GM12878 (cell line): ENCODE measurements around the gene AKTIP. TPM values are rescaled to one million over a fixed set of nuclear protein-coding genes. Genes with fewer than 3 reads are reported as not detected.

Source experiments
- ATAC-seq: fragments of 200-7000 bp; cut with Tn5 transposase; 3 replicates; pipeline ENCODE4 v1.9.1; 2020; ENCODE audit warnings: mild to moderate bottlenecking, moderate library complexity
- BruUV-seq: library from RNA; stranded (reverse); fragments of 400-500 nt; replicated peaks from 2 replicates; lab custom pipeline; 2021; lab: Mats Ljungman, UMichigan
- CTCF ChIA-PET: fragments of 300-600 bp; sonication (Branson Sonifier 250); formaldehyde crosslinking; extraction: SDS; loops from one replicate; lab custom pipeline; 2021; ENCODE audit warnings: inconsistent platforms; lab: Yijun Ruan, JAX
- POLR2A ChIA-PET: fragments of 350-600 bp; formaldehyde crosslinking; extraction: SDS; loops from one replicate; lab custom pipeline; 2021; ENCODE audit warnings: inconsistent platforms; lab: Charles Lee
- RAD21 ChIA-PET: fragments of 300-600 bp; sonication (Branson Sonifier 250); formaldehyde crosslinking; loops from one replicate; lab custom pipeline; 2023; ENCODE audit warnings: antibody characterized with exemption; ENCODE audit not compliant: unreplicated experiment; lab: Charles Lee
- SMC1A ChIA-PET: fragments of 300-600 bp; sonication (Branson Sonifier 250); formaldehyde crosslinking; loops from one replicate; lab custom pipeline; 2023; ENCODE audit not compliant: unreplicated experiment, uncharacterized antibody; lab: Charles Lee
- DNase-seq: peaks from one replicate; pipeline ENCODE4 v3.0.0-alpha.2; 2011; ENCODE audit warnings: low read depth, low spot score
- FAIRE-seq: peaks from 3 replicates; lab custom pipeline; 2011; peaks lifted over from hg19 to GRCh38; lab: Jason Lieb, UNC
- H2AFZ ChIP-seq: 2 replicates; pipeline ENCODE4 v1.6.0; 2011; ENCODE audit warnings: low read depth, low read length, control low read depth; ENCODE audit not compliant: control insufficient read depth
- H3K27ac ChIP-seq: 2 replicates; pipeline ENCODE4 v1.5.1; 2011; ENCODE audit warnings: control low read depth; ENCODE audit not compliant: control insufficient read depth, insufficient read depth
- H3K27me3 ChIP-seq, 2 experiments: replicated peaks in 1 of 2; 2 replicates each; pipeline versions ENCODE4 v1.6.0 to v1.6.1; 2011; ENCODE audit warnings: low read length in 1 of 2; ENCODE audit not compliant: control insufficient read depth in 2 of 2, insufficient read depth in 2 of 2
- H3K36me3 ChIP-seq, 2 experiments: 2 replicates each; pipeline ENCODE4 v1.5.1; 2011; ENCODE audit warnings: low read length in 1 of 2; ENCODE audit not compliant: control insufficient read depth in 2 of 2, insufficient read depth in 2 of 2
- H3K4me1 ChIP-seq: 2 replicates; pipeline ENCODE4 v1.6.1; 2011; ENCODE audit warnings: mild to moderate bottlenecking, low read length, moderate library complexity, mixed read lengths; ENCODE audit not compliant: control insufficient read depth, insufficient read depth
- H3K4me2 ChIP-seq: 2 replicates; pipeline ENCODE4 v1.6.0; 2011; ENCODE audit warnings: control low read depth; ENCODE audit not compliant: control insufficient read depth, insufficient read depth
- H3K4me3 ChIP-seq: fragments of 200-600 bp; sonication (generic); 2 replicates; pipeline ENCODE4 v1.5.1; 2016
- H3K79me2 ChIP-seq: 2 replicates; pipeline ENCODE4 v1.6.0; 2011; ENCODE audit warnings: low read length; ENCODE audit not compliant: control insufficient read depth, insufficient read depth
- H3K9ac ChIP-seq: 2 replicates; pipeline ENCODE4 v1.8.0; 2011; ENCODE audit warnings: low read length, control low read depth, mixed read lengths; ENCODE audit not compliant: control insufficient read depth, insufficient read depth
- H3K9me3 ChIP-seq: replicated peaks from 3 replicates; pipeline ENCODE4 v1.5.1; 2011; ENCODE audit warnings: mild to moderate bottlenecking, low read length; ENCODE audit not compliant: control insufficient read depth, insufficient read depth
- H4K20me1 ChIP-seq: 2 replicates; pipeline ENCODE4 v1.6.0; 2011; ENCODE audit not compliant: control insufficient read depth, insufficient read depth
- BCL11A ChIP-seq: IDR thresholded peaks from 2 replicates; pipeline ENCODE4 v1.6.1; 2011; ENCODE audit warnings: low read depth, low read length
- EP300 ChIP-seq, 2 experiments: fragments of 150-350 bp in 1 of 2; IDR thresholded peaks; 2 replicates each; pipeline ENCODE4 v1.6.1; 2011 to 2012; ENCODE audit warnings: low read depth in 2 of 2, low read length in 2 of 2, borderline replicate concordance in 1 of 2, improper control_type of control experiment in 1 of 2, inconsistent platforms in 1 of 2; ENCODE audit not compliant: control insufficient read depth in 1 of 2
- JUNB ChIP-seq: IDR thresholded peaks from 2 replicates; pipeline ENCODE4 v1.6.1; 2016; ENCODE audit warnings: antibody characterized with exemption, mild to moderate bottlenecking
- NR2C1 ChIP-seq: fragments of 450-650 bp; IDR thresholded peaks from 2 replicates; pipeline ENCODE4 v1.6.1; 2017; ENCODE audit warnings: antibody characterized with exemption, mild to moderate bottlenecking, moderate library complexity
- RELA ChIP-seq: fragments of 450-650 bp; IDR thresholded peaks from 2 replicates; pipeline ENCODE4 v1.8.0; 2014; ENCODE audit warnings: borderline replicate concordance; ENCODE audit not compliant: partially characterized antibody
- TARDBP ChIP-seq: IDR thresholded peaks from 2 replicates; pipeline ENCODE4 v1.6.1; 2016; ENCODE audit warnings: borderline replicate concordance
- YBX1 ChIP-seq: fragments of 450-650 bp; IDR thresholded peaks from 2 replicates; pipeline ENCODE4 v1.6.1; 2016; ENCODE audit warnings: antibody characterized with exemption
- WGBS: methylation state at CpG from one replicate; pipeline ENCODE4 v1.1.6; 2016; ENCODE audit warnings: low lambda C conversion rate; ENCODE audit not compliant: insufficient replicate concordance, insufficient coverage; ENCODE audit errors: missing lambda C conversion rate; 5-methylcytosine and 5-hydroxymethylcytosine counted together
- in situ Hi-C: fragments of 300-500 bp; cut with MboI; formaldehyde crosslinking; loops from 9 replicates; pipeline ENCODE4 v1.14.3; 2018; ENCODE audit warnings: mixed read lengths
- intact Hi-C: fragments of 100-400 bp; cut with micrococcal nuclease; formaldehyde crosslinking; loops from one replicate; pipeline ENCODE4 v1.14.2; 2022; ENCODE audit not compliant: unreplicated experiment
- polyA plus RNA-seq, 11 experiments: library from polyadenylated mRNA; depleted of rRNA in 4 of 11; unstranded in 6 of 11; stranded (reverse) in 5 of 11; fragments of >200 nt; fragmentation: Nextera tagmentation in 4 of 11; fragmentation: Illumina TruSeq in 1 of 11; extraction: Ambion mirVana in 4 of 11; extraction: Trizol in 1 of 11; gene quantifications; 1 replicate in 1 of 11; 2 replicates in 10 of 11; pipeline versions ENCODE4 v1.2.1 to v1.2.3, GENCODE V29; 2011 to 2016; ENCODE audit warnings: inconsistent platforms in 2 of 11, missing spikeins in 2 of 11, low read depth in 1 of 11
- total RNA-seq, 4 experiments: library from RNA; depleted of rRNA in 3 of 4; stranded (reverse); fragments of >200 nt in 3 of 4; fragmentation: Illumina TruSeq in 1 of 4; extraction: Trizol in 1 of 4; gene quantifications; 2 replicates each; pipeline versions ENCODE4 v1.2.1 to v1.2.3, GENCODE V29; 2013 to 2021
- TF ChIP-seq, protein P1 (sequence below): IDR thresholded peaks from 2 replicates; pipeline ENCODE4 v1.6.1; 2011; ENCODE audit warnings: borderline replicate concordance, low read depth, mild to moderate bottlenecking, moderate library complexity, low read length; ENCODE audit not compliant: insufficient read depth, poor library complexity, severe bottlenecking
- TF ChIP-seq, protein P2 (sequence below): fragments of 450-650 bp; conservative IDR thresholded peaks from 2 replicates; pipeline ENCODE4 v1.6.1; 2017; ENCODE audit warnings: mild to moderate bottlenecking, moderate library complexity

The AKTIP gene
- total and polyA plus RNA-seq, 10 of the 15 experiments (the other 5 are each of a cell fraction or from before 2014, with no cell fraction given): 11.4 to 22.9 (median 13.6) TPM

DNA sequence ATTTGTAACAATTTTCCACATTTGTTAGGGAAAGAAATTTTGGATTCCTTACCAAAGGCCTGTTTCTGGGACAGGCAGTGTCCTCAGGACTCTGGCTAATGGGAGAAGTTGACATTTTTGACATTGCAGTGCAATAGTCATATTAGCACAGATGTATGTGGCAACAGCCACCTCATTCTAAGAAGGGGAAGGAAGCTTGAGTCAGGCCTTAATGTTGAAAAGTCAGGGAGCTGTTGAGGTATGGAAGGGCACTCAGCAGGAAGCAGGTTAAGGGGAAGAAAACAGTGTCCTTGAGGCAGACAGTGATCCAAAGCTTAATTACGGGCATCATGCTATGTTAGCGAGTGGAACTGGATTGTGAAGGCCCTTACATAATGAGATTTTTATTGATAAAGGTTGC is 20.9 kb downstream of the AKTIP start:
- no TSS peak for BruUV-seq
- TF ChIP-seq, protein P1, sequence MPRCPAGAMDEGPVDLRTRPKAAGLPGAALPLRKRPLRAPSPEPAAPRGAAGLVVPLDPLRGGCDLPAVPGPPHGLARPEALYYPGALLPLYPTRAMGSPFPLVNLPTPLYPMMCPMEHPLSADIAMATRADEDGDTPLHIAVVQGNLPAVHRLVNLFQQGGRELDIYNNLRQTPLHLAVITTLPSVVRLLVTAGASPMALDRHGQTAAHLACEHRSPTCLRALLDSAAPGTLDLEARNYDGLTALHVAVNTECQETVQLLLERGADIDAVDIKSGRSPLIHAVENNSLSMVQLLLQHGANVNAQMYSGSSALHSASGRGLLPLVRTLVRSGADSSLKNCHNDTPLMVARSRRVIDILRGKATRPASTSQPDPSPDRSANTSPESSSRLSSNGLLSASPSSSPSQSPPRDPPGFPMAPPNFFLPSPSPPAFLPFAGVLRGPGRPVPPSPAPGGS: no peak
- TF ChIP-seq RELA (no peak), YBX1 (no peak), BCL11A (no peak), EP300 (IDR thresholded peaks at IDR 0.05; ENCODE audit: borderline replicate concordance in 1 of 2, control insufficient read depth in 1 of 2, low read depth in 2 of 2, low read length in 2 of 2) (no peak), NR2C1 (no peak), TARDBP (no peak), JUNB (no peak)
- TF ChIP-seq, protein P2, sequence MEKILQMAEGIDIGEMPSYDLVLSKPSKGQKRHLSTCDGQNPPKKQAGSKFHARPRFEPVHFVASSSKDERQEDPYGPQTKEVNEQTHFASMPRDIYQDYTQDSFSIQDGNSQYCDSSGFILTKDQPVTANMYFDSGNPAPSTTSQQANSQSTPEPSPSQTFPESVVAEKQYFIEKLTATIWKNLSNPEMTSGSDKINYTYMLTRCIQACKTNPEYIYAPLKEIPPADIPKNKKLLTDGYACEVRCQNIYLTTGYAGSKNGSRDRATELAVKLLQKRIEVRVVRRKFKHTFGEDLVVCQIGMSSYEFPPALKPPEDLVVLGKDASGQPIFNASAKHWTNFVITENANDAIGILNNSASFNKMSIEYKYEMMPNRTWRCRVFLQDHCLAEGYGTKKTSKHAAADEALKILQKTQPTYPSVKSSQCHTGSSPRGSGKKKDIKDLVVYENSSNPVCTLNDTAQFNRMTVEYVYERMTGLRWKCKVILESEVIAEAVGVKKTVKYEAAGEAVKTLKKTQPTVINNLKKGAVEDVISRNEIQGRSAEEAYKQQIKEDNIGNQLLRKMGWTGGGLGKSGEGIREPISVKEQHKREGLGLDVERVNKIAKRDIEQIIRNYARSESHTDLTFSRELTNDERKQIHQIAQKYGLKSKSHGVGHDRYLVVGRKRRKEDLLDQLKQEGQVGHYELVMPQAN: no peak
- RAD21 ChIA-PET: no interaction called here
- Histone ChIP-seq H3K9me3 (no peaks in the 10 kb centered on the region; the same call in 2 of the 3 replicates), H3K4me2 (no peak overlapping the region), H3K36me3 (peaks cover 5 to 35% of the 10 kb centered on the region in 2 experiments), H3K27ac (no peak overlapping the region), H3K9ac (no peak overlapping the region), H2AFZ (no peak overlapping the region), H3K27me3 (no peaks in the 10 kb centered on the region), H3K4me1 (no peaks in the 10 kb centered on the region), H3K4me3 (no peak overlapping the region), H4K20me1 (no peaks in the 10 kb centered on the region), H3K79me2 (no peaks in the 10 kb centered on the region)
- FAIRE-seq (no peak), DNase-seq (no peak), ATAC-seq (no peak)
- SMC1A ChIA-PET: no interaction called here
- CTCF ChIA-PET: no interaction called here
- POLR2A ChIA-PET: no interaction called here
- 100% methylated on average over 2 of the region's 2 CpGs for WGBS
- intact Hi-C loops (no loop called here), in situ Hi-C loops (no loop called here)
